GM12865 (cell line): ENCODE data around the gene CDH23.

Experiments
- DNase-seq: peaks from one replicate; pipeline ENCODE4 v3.0.0; 2010; ENCODE audit warnings: low read depth
- H3K4me3 ChIP-seq: 2 replicates; pipeline ENCODE4 v1.5.1; 2011; ENCODE audit warnings: mild to moderate bottlenecking, low read depth, low read length, control low read depth
- CTCF ChIP-seq: IDR thresholded peaks from 2 replicates; pipeline ENCODE4 v1.5.1; 2011; ENCODE audit warnings: low read length, control low read depth, low read depth, inconsistent platforms; ENCODE audit not compliant: insufficient read depth; ENCODE audit errors: missing control alignments

CDH23 gene

DNA sequence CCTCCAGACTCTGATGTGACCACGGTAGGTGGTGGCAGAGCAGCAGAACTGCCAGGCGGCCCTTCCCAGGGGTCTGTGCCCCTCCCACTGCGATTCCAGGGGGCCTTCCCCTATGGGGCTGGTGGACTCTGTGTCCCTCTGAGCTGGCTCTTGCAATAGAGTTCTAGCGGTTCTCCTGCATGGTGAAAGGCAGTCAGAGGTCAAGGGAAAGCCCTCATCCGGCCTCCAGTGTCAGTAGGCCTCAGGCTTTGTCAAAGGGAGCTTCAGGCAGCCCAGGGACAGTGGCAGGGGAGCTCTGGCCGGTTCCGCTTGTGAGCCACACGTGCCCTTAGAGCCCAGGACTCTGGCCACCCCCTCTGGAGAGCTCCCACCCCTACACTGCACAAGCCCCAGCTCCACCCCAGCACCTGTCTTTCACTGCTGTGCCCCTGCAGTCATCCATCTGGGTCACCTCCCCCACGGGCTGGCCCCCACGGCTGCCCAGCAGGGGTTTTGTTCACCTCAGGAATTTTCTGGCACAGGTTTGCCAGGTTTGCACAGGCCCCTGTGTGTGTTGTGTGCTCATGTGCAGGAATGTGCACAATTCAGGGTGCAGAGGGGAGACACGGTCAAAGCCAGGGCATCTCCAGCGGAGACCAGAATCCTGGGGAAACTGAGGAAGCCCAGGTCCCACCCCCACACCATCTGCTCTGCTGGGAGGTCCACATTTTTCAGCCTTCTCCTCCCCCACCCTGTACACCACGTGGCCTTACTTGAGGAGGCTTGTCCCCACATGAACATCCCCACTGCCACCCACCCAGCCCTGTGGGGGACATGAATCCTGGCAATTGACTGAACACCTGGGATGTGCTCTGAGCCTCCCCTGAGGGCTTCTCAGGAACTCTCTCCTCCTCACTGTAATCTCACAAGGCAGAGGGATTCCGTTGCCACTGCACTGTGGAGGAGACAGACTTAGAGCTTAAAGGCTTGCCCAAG lies 299.1 kb downstream of the CDH23 start:
- no peak overlapping the region for H3K4me3 ChIP-seq
- no peak for DNase-seq

GRCh38 chr10:71696628-71697326 lies 300.1 kb downstream of the CDH23 start:
- TF ChIP-seq CTCF = peak; percentile 95
- peak; percentile 59 for DNase-seq
- no peak overlapping the region for H3K4me3 ChIP-seq

More for the DNA sequence above, 299.1 kb downstream of the CDH23 start:
- TF ChIP-seq CTCF = no peak

DNA sequence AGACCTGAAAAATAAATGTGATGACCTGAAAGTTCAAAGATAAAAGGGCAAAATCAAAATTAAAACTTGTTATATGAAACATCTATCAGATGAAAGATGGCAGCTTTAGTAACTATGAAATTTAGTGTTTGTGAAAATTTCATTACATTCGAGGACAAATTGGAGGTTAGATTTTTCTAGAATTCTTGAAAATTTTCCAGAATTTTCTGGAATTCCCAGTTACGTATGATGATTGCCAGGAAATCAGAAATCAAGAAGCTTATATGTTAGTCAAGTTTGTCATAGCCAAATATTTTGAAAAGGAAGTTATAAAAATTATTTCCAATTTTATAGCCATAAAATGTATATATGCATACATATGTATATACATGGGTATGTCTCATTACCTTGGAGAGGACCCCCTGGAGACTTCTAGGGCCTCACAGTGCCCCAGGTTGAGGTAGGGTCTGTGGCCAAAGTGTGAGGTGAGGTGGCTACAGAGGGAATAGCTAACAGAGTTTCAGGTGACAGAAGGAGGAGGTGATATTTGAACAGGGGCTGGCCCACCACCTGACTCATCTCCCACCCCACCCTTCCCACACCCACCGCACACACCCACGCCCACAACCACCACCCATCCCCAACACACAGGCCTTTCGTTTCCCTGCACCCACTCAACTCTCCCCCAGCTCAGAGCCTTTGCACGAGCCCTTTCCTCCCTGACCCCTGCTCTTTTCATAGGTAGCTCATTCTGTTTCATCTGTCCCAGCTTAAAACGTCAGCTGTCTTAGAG lies 301.4 kb downstream of the CDH23 start:
- no peak for TF ChIP-seq CTCF
- peak; percentile 64 for DNase-seq
- no peak overlapping the region for H3K4me3 ChIP-seq

GRCh38 chr10:71698737-71699136 lies 302.0 kb downstream of the CDH23 start:
- no peak for TF ChIP-seq CTCF
- no peak overlapping the region for H3K4me3 ChIP-seq
- DNase-seq = no peak

DNA sequence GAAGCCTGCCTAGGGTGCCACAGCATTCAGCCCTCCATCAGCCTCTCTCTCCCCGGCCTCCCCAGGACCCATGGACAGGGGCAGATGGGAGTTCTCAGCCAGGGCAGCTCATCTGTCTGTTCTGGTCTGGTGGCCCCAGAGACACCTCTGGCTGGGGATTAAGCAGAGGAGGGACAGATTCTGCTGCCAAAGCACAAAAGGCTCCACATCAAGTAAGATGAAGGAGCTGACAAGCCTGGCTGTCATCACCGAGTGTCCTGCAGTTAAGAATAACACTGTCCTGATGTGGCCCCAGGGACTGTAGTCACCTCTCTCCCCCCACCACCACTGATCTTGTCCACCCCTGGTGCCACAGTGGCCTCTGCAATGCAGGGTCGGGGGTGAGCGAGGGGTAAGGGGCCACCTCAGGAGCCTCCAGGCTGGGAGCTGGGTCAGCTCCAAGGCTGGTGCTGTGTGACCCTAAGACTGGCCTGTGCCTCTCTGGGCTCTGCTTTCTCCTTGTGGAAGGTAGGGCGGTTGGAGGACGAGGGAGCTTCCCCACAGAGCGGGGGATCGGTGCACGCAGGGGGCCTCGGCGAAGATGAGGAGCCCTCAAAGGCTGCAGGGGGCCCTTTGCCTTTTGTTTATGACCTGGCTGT lies 304.1 kb downstream of the CDH23 start:
- H3K4me3 ChIP-seq = no peak overlapping the region
- DNase-seq = no peak
- TF ChIP-seq CTCF = no peak

DNA sequence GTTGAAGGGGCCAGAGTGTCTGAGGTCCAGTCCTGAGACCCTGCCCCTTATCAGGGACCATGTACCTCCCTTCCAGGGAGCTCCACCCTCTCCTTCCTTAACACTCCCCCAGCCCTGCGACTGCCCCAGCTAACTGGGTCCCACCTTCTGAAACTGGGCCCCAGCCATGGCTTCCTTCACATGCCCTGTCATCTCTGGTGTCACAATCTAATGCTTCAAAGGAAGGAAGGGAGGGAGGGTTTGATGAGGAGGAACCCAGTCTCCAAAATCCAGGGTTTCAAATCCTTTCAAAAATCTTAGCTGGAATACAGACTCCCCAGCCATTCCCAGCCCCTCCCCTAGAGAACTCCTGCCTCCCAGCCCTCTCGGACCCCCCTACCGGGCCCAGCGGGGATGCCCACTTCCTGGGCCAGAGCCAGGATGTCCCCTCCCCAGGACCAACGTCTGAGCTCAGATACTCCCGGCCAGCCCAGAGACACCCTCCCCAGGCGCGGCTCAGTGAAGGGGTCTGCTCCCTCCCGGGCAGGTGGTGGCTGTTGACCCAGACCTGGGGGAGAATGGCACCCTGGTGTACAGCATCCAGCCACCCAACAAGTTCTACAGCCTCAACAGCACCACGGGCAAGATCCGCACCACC lies 304.9 kb downstream of the CDH23 start:
- DNase-seq = no peak
- no peak for TF ChIP-seq CTCF
- H3K4me3 ChIP-seq = no peak overlapping the region
